Spinal cord (tissue), 4 donors: Measurements from ENCODE around the gene SUPT6H. TPM values are rescaled to one million over a fixed set of nuclear protein-coding genes. Genes with fewer than 3 reads are reported as not detected.

Experiments used
- polyA plus RNA-seq, 2 donors: library from polyadenylated mRNA; unstranded; fragments of 120-200 nt; gene quantifications; one replicate each; pipeline ENCODE4 v1.2.1, GENCODE V29; 2013; ENCODE audit not compliant: insufficient read length in 2 of 2
- small RNA-seq: library from RNA; depleted of rRNA; stranded (forward); fragments of <200 nt; gene quantifications from one replicate; pipeline ENCODE3, GENCODE V24; 2014; ENCODE audit warnings: low replicate concordance
- total RNA-seq, 2 donors: library from RNA; depleted of rRNA in 1 of 2; stranded (reverse); fragments of 120-200 nt in 1 of 2; fragments of >200 nt in 1 of 2; gene quantifications; one replicate each; pipeline versions ENCODE4 v1.2.3 to v1.2.4, GENCODE V29; 2013 to 2014

Gene SUPT6H
- total and polyA plus RNA-seq, 4 donors: 46.8 to 63.7 (median 53.9) TPM

Small RNA genes within 50 kb of the gene (small RNA-seq; reads per million reads assigned to genes)
- not detected for gene SNORD42A
- not detected for gene SNORD42B
- gene SNORD4A: not detected
- gene SNORD4B: not detected

Other genes starting within 250 kb of the SUPT6H start
- under 1 TPM in 1 of 2 donors, not detected in 1; 0.06 TPM for gene SLC13A2, start 188.6 kb upstream of the SUPT6H start, total RNA-seq
- gene SLC13A2, start 188.6 kb upstream of the SUPT6H start, polyA plus RNA-seq: under 1 TPM; 0.10 to 0.27 TPM
- not detected for gene FOXN1, start 155.9 kb upstream of the SUPT6H start, total RNA-seq
- not detected for gene FOXN1, start 155.9 kb upstream of the SUPT6H start, polyA plus RNA-seq
- 10 to 100 TPM; 33.1 to 58.9 TPM for gene UNC119, start 109.6 kb upstream of the SUPT6H start, total RNA-seq
- gene UNC119, start 109.6 kb upstream of the SUPT6H start, polyA plus RNA-seq: 10 to 100 TPM; 79.0 to 85.8 TPM
- gene PIGS, start 90.7 kb upstream of the SUPT6H start, total RNA-seq: 10 to 100 TPM; 34.3 to 40.4 TPM
- gene PIGS, start 90.7 kb upstream of the SUPT6H start, polyA plus RNA-seq: 10 to 100 TPM; 53.6 to 57.5 TPM
- 100 to 1,000 TPM; 217 to 674 TPM for gene ALDOC, start 85.3 kb upstream of the SUPT6H start, total RNA-seq
- 100 to 1,000 TPM; 578 to 619 TPM for gene ALDOC, start 85.3 kb upstream of the SUPT6H start, polyA plus RNA-seq
- gene SPAG5, start 63.2 kb upstream of the SUPT6H start, total RNA-seq: 10 to 100 TPM; 14.1 to 24.8 TPM
- gene SPAG5, start 63.2 kb upstream of the SUPT6H start, polyA plus RNA-seq: 10 to 100 TPM; 26.7 to 32.0 TPM
- 10 to 100 TPM; 12.4 to 13.7 TPM for gene RSKR, start 48.0 kb upstream of the SUPT6H start, total RNA-seq
- 10 to 100 TPM; 21.6 to 51.0 TPM for gene RSKR, start 48.0 kb upstream of the SUPT6H start, polyA plus RNA-seq
- 100 to 1,000 TPM in 1 of 2 donors, 10 to 100 TPM in 1; 87.8 to 108 TPM for gene BLTP2, start 17.0 kb upstream of the SUPT6H start, total RNA-seq
- gene BLTP2, start 17.0 kb upstream of the SUPT6H start, polyA plus RNA-seq: 10 to 100 TPM; 69.1 to 85.7 TPM
- 10 to 100 TPM; 43.3 to 72.1 TPM for gene SDF2, start 299 bp upstream of the SUPT6H start, total RNA-seq
- gene SDF2, start 299 bp upstream of the SUPT6H start, polyA plus RNA-seq: 10 to 100 TPM; 65.3 to 73.8 TPM
- gene PROCA1, start 49.7 kb downstream of the SUPT6H start, total RNA-seq: 1 to 10 TPM; 2.9 to 3.6 TPM
- gene PROCA1, start 49.7 kb downstream of the SUPT6H start, polyA plus RNA-seq: 10 to 100 TPM; 11.8 to 17.4 TPM
- gene RAB34, start 55.7 kb downstream of the SUPT6H start, total RNA-seq: 100 to 1,000 TPM in 1 of 2 donors, 10 to 100 TPM in 1; 30.0 to 111 TPM
- gene RAB34, start 55.7 kb downstream of the SUPT6H start, polyA plus RNA-seq: 10 to 100 TPM; 48.1 to 58.8 TPM
- 1,000 to 10,000 TPM in 1 of 2 donors, 100 to 1,000 TPM in 1; 329 to 1,156 TPM for gene RPL23A, start 57.8 kb downstream of the SUPT6H start, total RNA-seq
- 100 to 1,000 TPM; 576 to 608 TPM for gene RPL23A, start 57.8 kb downstream of the SUPT6H start, polyA plus RNA-seq
- gene TLCD1, start 64.0 kb downstream of the SUPT6H start, total RNA-seq: 1 to 10 TPM; 3.0 to 5.1 TPM
- 1 to 10 TPM; 7.6 to 9.9 TPM for gene TLCD1, start 64.0 kb downstream of the SUPT6H start, polyA plus RNA-seq
- 1 to 10 TPM; 1.5 to 3.0 TPM for gene NEK8, start 66.6 kb downstream of the SUPT6H start, total RNA-seq
- gene NEK8, start 66.6 kb downstream of the SUPT6H start, polyA plus RNA-seq: 1 to 10 TPM; 3.5 to 5.0 TPM
- 10 to 100 TPM; 33.6 to 56.3 TPM for gene TRAF4, start 81.8 kb downstream of the SUPT6H start, total RNA-seq
- gene TRAF4, start 81.8 kb downstream of the SUPT6H start, polyA plus RNA-seq: 100 to 1,000 TPM; 168 to 171 TPM
- 1 to 10 TPM; 4.3 to 7.9 TPM for gene FAM222B, start 180.6 kb downstream of the SUPT6H start, total RNA-seq
- 10 to 100 TPM; 31.7 to 33.1 TPM for gene FAM222B, start 180.6 kb downstream of the SUPT6H start, polyA plus RNA-seq
- 10 to 100 TPM; 23.4 to 31.5 TPM for gene ERAL1, start 192.8 kb downstream of the SUPT6H start, total RNA-seq
- 10 to 100 TPM; 64.6 to 68.2 TPM for gene ERAL1, start 192.8 kb downstream of the SUPT6H start, polyA plus RNA-seq
- 10 to 100 TPM; 34.9 to 39.6 TPM for gene FLOT2, start 235.5 kb downstream of the SUPT6H start, total RNA-seq
- 100 to 1,000 TPM; 129 to 138 TPM for gene FLOT2, start 235.5 kb downstream of the SUPT6H start, polyA plus RNA-seq
- 10 to 100 TPM; 19.8 to 22.2 TPM for gene DHRS13, start 240.9 kb downstream of the SUPT6H start, total RNA-seq
- 10 to 100 TPM; 31.4 to 34.0 TPM for gene DHRS13, start 240.9 kb downstream of the SUPT6H start, polyA plus RNA-seq